A549 (cell line): ENCODE results near the gene GOLGA2. TPM values are rescaled to one million over a fixed set of nuclear protein-coding genes. Genes with fewer than 3 reads are reported as not detected.

ENCODE experiments used
- ATAC-seq, 2 experiments: fragments of 200-7000 bp in 1 of 2; fragments of >200 bp in 1 of 2; cut with Nextera tagmentation in 1 of 2; cut with Tn5 transposase in 1 of 2; 3 replicates each; pipeline versions ENCODE4 v1.8.0 to v1.9.1; 2018 to 2020; ENCODE audit warnings: mild to moderate bottlenecking in 1 of 2, moderate library complexity in 1 of 2
- CTCF ChIA-PET: fragments of 300-600 bp; sonication (Branson Sonifier 250); formaldehyde crosslinking; extraction: SDS; loops from one replicate; lab custom pipeline; 2021; ENCODE audit warnings: antibody characterized with exemption, inconsistent platforms; lab: Yijun Ruan, JAX
- POLR2A ChIA-PET: fragments of 350-600 bp; formaldehyde crosslinking; extraction: SDS; loops from one replicate; lab custom pipeline; 2021; ENCODE audit warnings: antibody characterized with exemption, inconsistent platforms; lab: Yijun Ruan, JAX
- DNase-seq, 2 experiments: peaks; one replicate each; pipeline versions ENCODE4 v3.0.0 to v3.0.0-alpha.2; 2011 to 2016; ENCODE audit warnings: low read depth in 1 of 2, low spot score in 1 of 2
- FAIRE-seq: peaks from 2 replicates; lab custom pipeline; 2011; peaks lifted over from hg19 to GRCh38; lab: Jason Lieb, UNC
- H3K27ac ChIP-seq, 2 experiments: fragments of >200 bp; sonication (Bioruptor Twin); formaldehyde crosslinking; 3 replicates each; pipeline ENCODE4 v1.5.1; 2016 to 2017
- H3K4me1 ChIP-seq: fragments of >200 bp; sonication (Bioruptor Twin); formaldehyde crosslinking; 3 replicates; pipeline ENCODE4 v1.6.1; 2016
- H3K4me2 ChIP-seq: fragments of >200 bp; sonication (Bioruptor Twin); formaldehyde crosslinking; 3 replicates; pipeline ENCODE4 v1.6.1; 2016
- H3K4me3 ChIP-seq: fragments of >200 bp; sonication (Bioruptor Twin); formaldehyde crosslinking; 3 replicates; pipeline ENCODE4 v1.5.1; 2016
- H3K9me3 ChIP-seq: fragments of >200 bp; sonication (Bioruptor Twin); formaldehyde crosslinking; 3 replicates; pipeline ENCODE4 v1.6.1; 2016
- CBX8 ChIP-seq: fragments of 200-600 bp; sonication (generic); IDR thresholded peaks from 2 replicates; pipeline ENCODE4 v1.6.1; 2016
- CHD2 ChIP-seq: fragments of 150-350 bp; IDR thresholded peaks from 2 replicates; pipeline ENCODE4 v1.6.1; 2014; ENCODE audit warnings: low read length; ENCODE audit not compliant: partially characterized antibody
- EHF ChIP-seq: fragments of 250-450 bp; sonication (Bioruptor Pico); IDR thresholded peaks from 2 replicates; pipeline ENCODE4 v1.5.0; 2020; ENCODE audit warnings: mild to moderate bottlenecking
- EHMT2 ChIP-seq: fragments of 200-600 bp; sonication (generic); IDR thresholded peaks from 2 replicates; pipeline ENCODE4 v1.6.1; 2016; ENCODE audit warnings: antibody characterized with exemption, low read depth, mild to moderate bottlenecking, moderate library complexity
- FOSB ChIP-seq: fragments of 250-450 bp; sonication (Bioruptor Pico); IDR thresholded peaks from 2 replicates; pipeline ENCODE4 v1.5.0; 2020; ENCODE audit warnings: mild to moderate bottlenecking, moderate library complexity
- FOSL2 ChIP-seq, 2 experiments: fragments of 450-650 bp in 1 of 2; fragments of >200 bp in 1 of 2; sonication (Bioruptor Twin) in 1 of 2; formaldehyde crosslinking; IDR thresholded peaks; 2 replicates each; pipeline versions ENCODE4 v1.5.0 to v1.6.1; 2016 to 2020; ENCODE audit warnings: mild to moderate bottlenecking in 1 of 2, moderate library complexity in 1 of 2
- FOXS1 ChIP-seq: fragments of 250-450 bp; sonication (Bioruptor Pico); IDR thresholded peaks from 2 replicates; pipeline ENCODE4 v1.5.0; 2020; ENCODE audit warnings: mild to moderate bottlenecking, moderate library complexity
- JUN ChIP-seq, 2 experiments: fragments of >200 bp; sonication (Bioruptor Twin); formaldehyde crosslinking; IDR thresholded peaks; 2 replicates in 1 of 2; 3 replicates in 1 of 2; pipeline ENCODE4 v1.6.1; 2016 to 2017
- NPAS2 ChIP-seq: fragments of 250-450 bp; sonication (Bioruptor Pico); IDR thresholded peaks from 2 replicates; pipeline ENCODE4 v1.8.0; 2022; ENCODE audit warnings: mild to moderate bottlenecking, moderate library complexity, borderline replicate concordance
- POLR2AphosphoS2 ChIP-seq: conservative IDR thresholded peaks from 2 replicates; pipeline ENCODE4 v1.6.1; 2012; ENCODE audit warnings: low read length, improper control_type of control experiment, inconsistent platforms
- RAD21 ChIP-seq, 2 experiments: fragments of >200 bp in 1 of 2; sonication (Bioruptor Twin) in 1 of 2; formaldehyde crosslinking in 1 of 2; IDR thresholded peaks in 1 of 2; conservative IDR thresholded peaks in 1 of 2; 2 replicates in 1 of 2; 3 replicates in 1 of 2; pipeline ENCODE4 v1.6.1; 2012 to 2018; ENCODE audit warnings: inconsistent platforms in 1 of 2
- SMC3 ChIP-seq: fragments of >200 bp; sonication (Bioruptor Twin); formaldehyde crosslinking; IDR thresholded peaks from 3 replicates; pipeline ENCODE4 v1.6.1; 2018; ENCODE audit warnings: inconsistent platforms
- SREBF2 ChIP-seq: fragments of 450-650 bp; IDR thresholded peaks from 2 replicates; pipeline ENCODE4 v1.6.1; 2014; ENCODE audit warnings: mild to moderate bottlenecking, moderate library complexity
- TP53 ChIP-seq: fragments of 250-450 bp; sonication (Bioruptor Pico); IDR thresholded peaks from 2 replicates; pipeline ENCODE4 v1.5.0; 2021; ENCODE audit warnings: mild to moderate bottlenecking, moderate library complexity
- ZC3H11A ChIP-seq: fragments of 450-650 bp; IDR thresholded peaks from 2 replicates; pipeline ENCODE4 v1.6.1; 2014; ENCODE audit warnings: antibody characterized with exemption, mild to moderate bottlenecking
- WGBS: methylation state at CpG from one replicate; pipeline ENCODE4 v1.1.6; 2017; ENCODE audit errors: missing lambda C conversion rate; 5-methylcytosine and 5-hydroxymethylcytosine counted together
- polyA plus RNA-seq, 4 experiments: library from polyadenylated mRNA; depleted of rRNA in 3 of 4; stranded (reverse); fragments of >200 nt; fragmentation: RNase III in 1 of 4; extraction: RNeasy Plus Mini Kit Qiagen cat#74134 plus additional on column Dnase treatment in 1 of 4; gene quantifications; 2 replicates in 3 of 4; 3 replicates in 1 of 4; pipeline ENCODE4 v1.2.3, GENCODE V29; 2011 to 2017
- TF ChIP-seq, protein P1 (sequence below): fragments of >200 bp; sonication (Bioruptor Twin); formaldehyde crosslinking; IDR thresholded peaks from 3 replicates; pipeline ENCODE4 v1.5.1; 2016

GOLGA2 gene
- polyA plus RNA-seq, 2 of the 4 experiments (the other 2 are of a cell fraction) = 55.3 to 60.1 TPM

DNA sequence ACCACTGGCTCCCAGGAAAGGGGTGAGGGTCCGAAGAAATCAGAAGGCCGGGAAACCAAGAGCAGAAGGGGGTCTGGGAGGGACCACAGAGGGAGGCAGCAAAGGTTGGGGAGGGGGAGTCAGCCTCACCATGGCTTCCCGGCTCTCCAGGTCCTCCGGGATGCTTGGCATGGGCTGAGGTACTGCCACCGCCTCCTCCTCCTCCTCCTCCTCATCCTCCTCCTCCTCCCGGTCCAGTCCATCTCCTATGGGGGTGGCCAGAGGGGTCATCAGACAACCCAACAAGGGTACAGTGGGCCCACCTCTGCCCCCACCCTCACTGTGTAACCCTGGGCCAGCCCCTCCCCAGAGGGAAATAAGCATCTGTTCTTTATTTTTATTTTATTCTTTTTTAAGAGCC is 17.5 kb downstream of the GOLGA2 start:
- ChIA-PET CTCF (interaction anchor here (2.5 kb wide), 1 partner anchor 9 kb away, joined by 12 read pairs; no protein-coding TSS in a partner anchor), POLR2A (no interaction called here)
- FAIRE-seq (no peak), DNase-seq (no peak), ATAC-seq (no peak; a peak in 1 of 6 replicates)
- no peaks in the 10 kb centered on the region for H3K9me3 ChIP-seq
- TF ChIP-seq SREBF2 (no peak), POLR2AphosphoS2 (0 out of 2 replicates have a peak, but pooled peaks have one; percentile 15)
- H3K4me2 ChIP-seq = no peak overlapping the region
- H3K27ac ChIP-seq = no peak overlapping the region
- no peaks in the 10 kb centered on the region for H3K4me1 ChIP-seq
- WGBS = 87% methylated on average over 6 of the region's 6 CpGs
- H3K4me3 ChIP-seq = no peak overlapping the region

DNA sequence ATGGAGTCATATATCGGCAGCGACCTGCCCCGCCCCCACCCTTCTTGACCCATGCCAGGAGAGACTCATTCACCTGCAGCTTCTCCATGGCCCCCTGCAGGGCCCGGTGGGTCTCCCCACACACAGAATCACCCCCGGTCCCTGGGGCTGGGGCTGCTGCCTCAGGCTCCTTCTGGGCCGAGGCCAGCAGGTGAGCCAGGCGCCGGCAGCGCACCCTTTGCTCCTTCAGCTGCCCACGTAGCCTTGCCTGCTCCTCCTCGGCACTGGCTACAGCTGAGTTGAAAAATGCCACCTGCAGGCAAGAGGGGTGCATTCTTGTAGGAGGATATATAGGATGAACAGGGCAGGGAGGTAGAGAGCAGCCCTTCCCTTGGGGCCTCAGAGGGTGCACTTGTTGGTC is 17.9 kb downstream of the GOLGA2 start:
- H3K4me1 ChIP-seq = no peaks in the 10 kb centered on the region
- ATAC-seq = peak; percentile 7 to 27; a peak in 3 of 6 replicates
- ChIA-PET POLR2A (no interaction called here), CTCF (interaction anchor here (0.6 to 3.1 kb wide), 5 partner anchors 10 to 425 kb away, joined by 3 to 22 read pairs (median 4); no protein-coding TSS in a partner anchor)
- FAIRE-seq = no peak
- DNase-seq = no peak
- H3K9me3 ChIP-seq = no peaks in the 10 kb centered on the region
- WGBS = 75% methylated on average over 9 of the region's 11 CpGs
- no peak overlapping the region for H3K27ac ChIP-seq
- H3K4me2 ChIP-seq = no peak overlapping the region
- no peak for TF ChIP-seq FOSB (CRISPR knock-in tag)
- no peak for TF ChIP-seq JUN (IDR thresholded peaks at IDR 0.05)
- no peak for TF ChIP-seq FOXS1 (CRISPR knock-in tag)
- no peak for TF ChIP-seq CHD2
- no peak for TF ChIP-seq FOSL2 (IDR thresholded peaks at IDR 0.05)
- TF ChIP-seq FOSL2 (CRISPR knock-in tag; IDR thresholded peaks at IDR 0.05) = no peak
- TF ChIP-seq TP53 (CRISPR knock-in tag) = no peak
- TF ChIP-seq EHMT2 = no peak
- TF ChIP-seq, all 56 proteins: peak for 0
- no peak overlapping the region for H3K4me3 ChIP-seq

DNA sequence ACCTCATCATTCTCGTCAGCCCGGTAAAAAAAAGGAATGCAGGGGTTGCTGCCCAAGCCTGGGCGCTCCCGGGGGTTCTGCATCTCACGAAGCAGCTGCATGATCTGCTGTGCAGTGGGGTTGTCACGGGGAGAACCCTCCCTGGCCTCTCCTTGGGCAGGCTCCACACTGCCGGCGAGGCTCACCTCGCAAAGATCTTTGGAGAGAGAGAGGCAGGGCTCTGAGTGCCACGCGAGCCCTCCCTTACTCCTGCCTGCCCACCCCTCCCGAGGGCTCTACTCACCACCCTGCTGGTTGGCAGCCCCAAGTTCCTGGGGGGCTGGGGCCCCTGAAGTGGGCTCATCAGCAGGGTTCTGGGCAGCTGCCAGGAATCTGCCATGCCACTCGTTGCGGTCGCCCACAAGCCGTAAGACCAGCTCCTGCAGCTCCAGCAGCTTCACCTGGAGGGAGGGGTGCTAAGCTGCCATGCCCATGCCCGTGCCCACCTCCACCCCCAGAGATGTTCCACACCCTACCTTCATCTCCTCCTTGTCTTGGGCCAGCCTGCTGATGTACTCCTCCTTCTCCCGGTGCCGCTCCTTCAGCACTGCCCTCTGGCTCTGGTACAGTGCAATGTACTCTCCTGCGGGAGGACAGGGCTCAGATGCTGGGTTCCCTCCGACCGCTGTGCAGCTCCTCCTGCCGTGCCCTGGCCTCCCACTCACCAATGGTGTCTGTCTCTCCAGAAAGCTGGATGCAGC is 18.6 kb downstream of the GOLGA2 start:
- Histone ChIP-seq H3K4me1 (no peaks in the 10 kb centered on the region), H3K4me2 (no peak overlapping the region), H3K9me3 (no peaks in the 10 kb centered on the region), H3K27ac (no peak overlapping the region), H3K4me3 (no peak overlapping the region)
- ATAC-seq (peak; percentile 28 to 31; a peak in 4 of 6 replicates), DNase-seq (no peak), FAIRE-seq (no peak)
- ChIA-PET CTCF (interaction anchor here (0.6 to 3.1 kb wide), 7 partner anchors 10 to 426 kb away, joined by 3 to 22 read pairs (median 4); no protein-coding TSS in a partner anchor), POLR2A (no interaction called here)
- 0 out of 2 replicates have a peak, but pooled peaks have one; percentile 1 for TF ChIP-seq POLR2AphosphoS2
- 0 out of 5 replicates have a peak, but pooled peaks of 1 of the 2 experiments have one; percentile 26 for TF ChIP-seq JUN (IDR thresholded peaks at IDR 0.05)
- TF ChIP-seq NPAS2 (CRISPR knock-in tag) = no peak
- no peak for TF ChIP-seq EHF
- WGBS = 91% methylated on average over 23 of the region's 23 CpGs

DNA sequence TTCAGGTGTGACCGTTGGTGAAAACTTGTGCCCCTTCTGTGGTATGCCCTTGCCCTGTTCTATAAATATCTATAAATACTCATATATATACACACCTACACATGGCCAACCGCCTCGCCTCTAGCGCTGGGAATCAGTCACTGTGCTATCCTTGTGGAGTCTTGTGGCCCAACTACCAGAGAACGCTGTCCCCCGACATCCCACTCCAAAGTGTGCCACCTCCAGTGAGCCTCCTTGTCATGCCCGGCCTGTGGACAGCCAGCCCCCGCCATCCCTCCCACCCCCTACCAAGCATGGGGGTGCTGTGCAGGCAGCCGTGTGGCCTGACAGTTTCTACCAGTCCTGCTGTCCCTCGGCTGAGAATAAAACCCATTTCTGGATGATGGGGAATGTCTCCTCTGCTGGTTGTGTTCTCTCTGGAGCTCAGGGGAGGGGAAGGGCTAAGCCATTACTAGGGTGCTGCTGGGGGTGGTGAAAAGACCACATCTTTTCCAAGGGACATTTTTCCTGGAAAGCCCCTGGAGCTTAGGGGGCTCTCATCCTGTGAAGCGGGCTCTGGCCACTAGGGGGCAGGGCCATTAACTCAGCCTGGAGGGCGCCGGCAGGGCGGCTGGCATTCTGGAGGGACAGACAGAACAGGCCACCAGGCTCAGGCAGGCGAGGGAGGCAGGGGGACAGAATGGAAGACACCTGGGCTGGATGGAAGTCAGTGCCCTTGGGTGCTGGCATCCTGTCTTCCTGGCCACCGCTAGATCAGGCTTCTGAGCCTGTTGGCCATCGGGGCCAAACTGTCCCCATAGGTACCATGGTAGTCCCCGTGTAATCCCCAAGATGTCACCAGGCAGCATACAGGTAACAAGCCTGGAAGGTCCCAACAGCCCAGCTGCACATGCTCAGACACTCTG is 20.7 kb downstream of the GOLGA2 start:
- POLR2A ChIA-PET = no interaction called here
- Histone ChIP-seq H3K4me3 (no peak overlapping the region), H3K9me3 (no peaks in the 10 kb centered on the region), H3K4me1 (no peaks in the 10 kb centered on the region), H3K27ac (0 out of 6 replicates have a peak overlapping the region, but pooled peaks of 1 of the 2 experiments have one; percentile 29), H3K4me2 (no peak overlapping the region)
- TF ChIP-seq CBX8 (no peak), FOSB (CRISPR knock-in tag) (0 out of 2 replicates have a peak, but pooled peaks have one; percentile 49), SMC3 (peak; percentile 28; the same call in 2 of the 3 replicates), RAD21 (conservative IDR thresholded peaks at IDR 0.05 in 1 of 2, IDR thresholded peaks at IDR 0.05 in 1 of 2) (peak; percentile 32 to 33; a peak in 4 of 5 replicates), CHD2 (peak; percentile 25), ZC3H11A (no peak), JUN (IDR thresholded peaks at IDR 0.05) (0 out of 5 replicates have a peak, but pooled peaks of 1 of the 2 experiments have one; percentile 39)
- TF ChIP-seq, protein P1, sequence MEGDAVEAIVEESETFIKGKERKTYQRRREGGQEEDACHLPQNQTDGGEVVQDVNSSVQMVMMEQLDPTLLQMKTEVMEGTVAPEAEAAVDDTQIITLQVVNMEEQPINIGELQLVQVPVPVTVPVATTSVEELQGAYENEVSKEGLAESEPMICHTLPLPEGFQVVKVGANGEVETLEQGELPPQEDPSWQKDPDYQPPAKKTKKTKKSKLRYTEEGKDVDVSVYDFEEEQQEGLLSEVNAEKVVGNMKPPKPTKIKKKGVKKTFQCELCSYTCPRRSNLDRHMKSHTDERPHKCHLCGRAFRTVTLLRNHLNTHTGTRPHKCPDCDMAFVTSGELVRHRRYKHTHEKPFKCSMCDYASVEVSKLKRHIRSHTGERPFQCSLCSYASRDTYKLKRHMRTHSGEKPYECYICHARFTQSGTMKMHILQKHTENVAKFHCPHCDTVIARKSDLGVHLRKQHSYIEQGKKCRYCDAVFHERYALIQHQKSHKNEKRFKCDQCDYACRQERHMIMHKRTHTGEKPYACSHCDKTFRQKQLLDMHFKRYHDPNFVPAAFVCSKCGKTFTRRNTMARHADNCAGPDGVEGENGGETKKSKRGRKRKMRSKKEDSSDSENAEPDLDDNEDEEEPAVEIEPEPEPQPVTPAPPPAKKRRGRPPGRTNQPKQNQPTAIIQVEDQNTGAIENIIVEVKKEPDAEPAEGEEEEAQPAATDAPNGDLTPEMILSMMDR = peak; percentile 75
- CTCF ChIA-PET = interaction anchor here (0.6 to 4.3 kb wide), 21 partner anchors 9 to 412 kb away, joined by 3 to 37 read pairs (median 5); no protein-coding TSS in a partner anchor
- peak; percentile 61 to 88 for DNase-seq
- peak; percentile 33 to 79; a peak in 5 of 6 replicates for ATAC-seq
- no peak for FAIRE-seq
- 67% methylated on average over 15 of the region's 18 CpGs for WGBS
